ENCODE measurements around the gene BEST1.
A peak's percentile ranks its signal among the peaks of the same experiment; 100 is the strongest.

The BEST1 gene

GRCh38 chr11:61916737-61917333, 33.3 kb upstream of the BEST1 start:
- DNase-seq, result no peak

- DNase-seq, result no peak
Observed at GRCh38 chr11:61917334-61918109, 32.6 kb upstream of the BEST1 start, which contains the start of gene RAB3IL1. Gene RAB3IL1 (minus strand): TSS chr11:61917566. CDS start chr11:61917367, 199 bp downstream.

GRCh38 chr11:61918251-61918937, 31.8 kb upstream of the BEST1 start:
- DNase-seq, result no peak

DNA sequence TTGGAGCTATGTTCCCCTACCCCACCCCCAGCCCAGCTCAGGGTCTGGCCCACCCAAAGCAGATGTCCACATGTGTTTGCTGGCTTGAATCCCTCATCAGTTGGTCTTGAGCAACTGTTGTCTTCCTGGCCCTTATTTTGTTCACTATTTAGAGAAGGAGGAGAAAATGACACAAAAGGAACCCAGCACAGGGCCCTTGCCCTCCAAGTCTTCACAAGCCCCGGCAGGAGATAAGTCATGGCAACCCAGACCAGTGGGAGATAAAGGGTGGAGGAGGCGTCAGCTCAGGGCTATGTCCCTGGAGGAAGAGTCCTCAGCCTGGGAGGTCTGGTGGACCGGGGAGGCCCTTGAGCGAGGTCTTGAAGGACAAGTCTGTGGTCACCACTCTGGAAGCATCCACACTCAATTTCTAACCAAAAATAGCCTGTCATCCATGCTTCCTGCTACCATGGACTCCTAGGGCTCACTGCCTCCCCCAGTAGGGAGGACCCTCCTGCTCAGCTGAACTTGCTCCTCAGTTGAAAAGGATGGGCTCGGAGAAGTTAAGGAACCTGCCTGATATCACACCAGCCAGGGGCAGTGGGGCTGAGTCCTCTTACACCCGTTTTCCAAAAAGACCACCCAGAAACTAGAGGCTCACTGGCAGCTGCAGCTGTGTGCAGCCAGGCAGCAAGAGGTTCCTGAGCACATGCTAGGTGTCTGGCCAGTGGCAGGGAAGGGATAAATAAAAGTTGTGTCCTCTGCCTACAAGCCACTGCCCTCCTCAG, 31.0 kb upstream of the BEST1 start:
- DNase-seq, result no peak

DNA sequence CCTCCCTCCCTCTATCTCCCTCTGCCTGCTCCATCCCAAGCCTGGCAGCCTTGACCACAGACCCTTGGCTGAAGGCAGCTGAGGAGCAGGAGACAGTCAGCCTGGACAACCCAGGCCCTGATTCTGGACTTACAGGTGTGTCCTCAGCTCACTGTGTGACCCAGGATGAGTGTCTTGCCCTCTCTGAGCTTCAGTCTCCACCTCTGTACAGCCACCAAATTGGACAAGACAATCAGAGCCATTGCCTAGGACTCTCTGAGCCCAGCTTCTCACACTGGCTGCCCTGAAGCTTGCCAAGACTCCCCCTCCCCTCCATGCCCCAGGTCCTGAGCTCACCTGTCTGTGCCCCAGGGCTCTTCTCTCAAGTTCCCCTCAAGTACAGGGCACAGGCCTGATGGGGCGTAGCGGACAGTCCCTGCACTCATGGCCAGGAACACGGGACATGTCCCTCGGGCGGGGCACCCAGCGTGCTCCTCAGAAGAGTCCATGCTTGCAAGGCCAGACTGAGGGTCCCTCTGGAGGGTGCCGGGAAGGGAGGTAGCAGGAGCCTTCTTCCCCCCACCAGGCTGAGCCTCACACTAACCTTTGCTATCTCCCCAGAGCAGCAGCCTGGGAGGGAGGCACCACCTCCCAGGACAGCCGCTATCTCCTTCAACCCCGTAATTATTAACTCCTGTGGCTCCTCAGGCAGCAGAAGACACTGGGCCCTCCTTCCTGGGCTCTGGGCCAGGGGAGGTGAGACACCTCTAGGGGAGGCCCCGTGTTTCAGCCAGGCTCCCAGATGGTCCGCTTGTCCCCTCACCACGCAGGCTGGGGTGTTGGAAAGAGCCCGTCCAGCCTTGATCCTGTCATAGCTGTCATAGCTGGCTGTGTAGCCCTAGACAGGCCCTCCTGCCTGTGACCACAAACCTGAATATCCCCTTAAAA, 30.2 kb upstream of the BEST1 start:
- DNase-seq, result no peak

DNA sequence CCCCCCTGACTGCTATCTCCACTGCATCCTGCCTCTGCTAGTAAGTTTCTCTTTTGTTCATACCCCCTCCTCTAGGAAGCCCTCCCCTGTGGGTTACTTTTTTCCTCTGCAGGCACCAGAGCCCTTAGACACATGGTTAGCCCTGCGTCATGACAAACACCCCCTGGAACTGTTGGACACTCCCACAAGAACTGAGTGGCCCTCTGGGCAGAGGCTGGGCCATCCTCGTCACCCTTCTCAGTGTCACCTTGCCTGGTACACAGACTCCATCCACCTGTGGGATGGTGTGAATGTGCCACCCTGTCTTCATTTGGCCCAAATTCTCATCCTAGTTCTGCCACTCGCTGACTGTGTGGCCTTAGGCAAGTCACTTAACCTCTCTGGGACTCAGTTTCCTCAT, 28.7 kb upstream of the BEST1 start:
- no peak for DNase-seq

- no peak for DNase-seq
Observed at GRCh38 chr11:61922539-61922938, 27.6 kb upstream of the BEST1 start.

DNA sequence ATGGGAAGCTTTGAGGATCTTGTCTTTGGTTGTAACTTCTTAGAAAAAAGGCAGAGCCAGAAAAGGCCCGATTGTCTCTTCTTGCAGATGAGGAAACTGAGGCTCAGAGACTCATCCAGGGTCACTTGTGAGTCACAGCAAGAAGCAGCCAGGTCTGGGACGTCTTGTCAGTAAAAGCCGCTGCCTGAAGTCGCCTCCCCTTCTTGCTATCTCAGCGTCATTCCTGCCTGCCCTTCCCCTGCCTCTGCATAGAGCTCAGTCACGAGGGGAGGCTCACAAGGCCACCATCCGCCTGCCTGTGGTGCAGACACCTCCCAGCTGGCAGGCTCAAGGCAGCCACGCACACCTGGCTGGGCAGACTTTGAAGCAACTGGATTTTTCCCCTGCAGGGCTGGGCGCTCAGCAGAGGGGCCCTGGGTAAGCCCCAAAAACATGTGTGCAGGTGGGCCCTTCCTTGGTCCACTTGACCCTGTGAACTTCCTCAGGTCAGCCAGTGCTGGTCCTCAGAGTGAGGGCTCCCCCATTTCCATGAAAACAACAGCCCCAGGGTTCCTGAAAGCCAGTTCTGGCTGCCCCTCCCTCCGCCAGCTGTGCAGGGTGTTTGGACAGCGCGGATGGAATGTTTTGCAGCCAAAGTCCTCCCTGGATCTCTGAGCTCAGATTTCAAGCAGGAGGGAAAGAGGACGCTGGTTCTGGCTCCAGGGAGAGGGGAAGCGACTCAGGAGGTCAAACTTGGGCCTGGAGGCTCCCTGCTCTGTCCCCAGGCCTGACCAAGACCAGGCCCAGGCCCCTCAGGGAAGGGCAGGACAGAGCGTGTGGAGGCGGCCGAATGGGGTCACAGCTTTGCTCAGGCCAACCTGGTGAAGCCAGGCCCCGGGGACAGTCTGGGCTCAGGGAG, 26.7 kb upstream of the BEST1 start:
- no peak for DNase-seq

GRCh38 chr11:61924064-61924455, 26.1 kb upstream of the BEST1 start:
- DNase-seq, result no peak

- no peak for DNase-seq
Observed at GRCh38 chr11:61925736-61926135, 24.4 kb upstream of the BEST1 start.

GRCh38 chr11:61926235-61926634, 23.9 kb upstream of the BEST1 start:
- DNase-seq, result no peak

GRCh38 chr11:61927501-61927900, 22.6 kb upstream of the BEST1 start:
- no peak for DNase-seq

DNA sequence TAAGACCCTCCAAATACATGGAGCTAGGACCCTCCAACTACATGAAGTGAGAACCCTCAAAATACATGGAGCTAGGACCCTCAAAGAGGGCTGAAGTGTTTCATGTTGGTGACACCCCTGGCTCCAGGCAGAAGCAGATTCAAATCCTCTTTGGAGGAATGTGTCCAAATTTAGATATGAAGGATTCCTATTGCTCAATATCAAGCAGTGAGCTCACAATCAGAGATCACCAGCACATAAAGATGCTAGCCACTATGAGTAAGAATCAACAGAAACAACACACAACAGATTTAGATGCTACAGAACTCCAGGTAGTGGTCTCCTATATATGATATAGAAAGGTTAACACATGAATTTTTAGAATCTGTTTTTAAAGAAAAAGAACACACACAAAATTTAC, 21.5 kb upstream of the BEST1 start:
- DNase-seq, result no peak

DNA sequence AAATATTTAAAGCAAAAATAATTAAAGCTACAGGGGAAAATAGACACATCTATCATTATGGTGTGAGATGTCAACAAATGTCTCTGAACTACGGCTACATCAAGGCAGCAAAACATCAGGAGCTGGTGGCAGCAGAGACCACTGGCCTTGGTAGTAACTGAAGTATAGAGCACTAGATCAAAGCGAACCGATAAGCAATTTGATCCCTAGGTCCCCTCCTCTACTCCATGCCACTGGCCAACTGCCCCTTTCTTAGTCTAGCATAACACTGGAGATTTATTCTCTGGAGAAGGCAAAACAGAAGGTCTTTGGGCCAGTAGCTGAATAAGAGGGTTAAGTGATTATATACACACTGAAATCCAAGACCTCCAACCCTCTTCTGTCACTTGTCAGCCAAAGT, 19.2 kb upstream of the BEST1 start:
- no peak for DNase-seq

- no peak for DNase-seq
Observed at GRCh38 chr11:61935861-61936260, 14.3 kb upstream of the BEST1 start.

DNA sequence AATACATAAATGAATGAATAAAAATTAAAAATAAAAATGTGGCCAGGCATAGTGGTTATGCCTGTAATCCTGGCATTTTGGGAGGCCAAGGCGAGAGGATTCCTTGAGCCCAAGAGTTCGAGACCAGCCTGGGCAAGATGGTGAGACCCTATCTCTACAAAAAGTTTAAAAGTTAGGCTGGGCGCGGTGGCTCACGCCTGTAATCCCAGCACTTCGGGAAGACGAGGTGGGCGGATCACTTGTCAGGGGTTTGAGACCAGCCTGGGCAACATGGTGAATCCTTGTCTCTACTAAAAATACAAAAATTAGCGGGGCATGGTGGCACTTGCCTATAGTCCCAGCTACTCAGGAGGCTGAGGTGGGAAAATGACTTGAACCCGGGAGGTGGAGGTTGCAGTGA, 9.7 kb upstream of the BEST1 start:
- DNase-seq, result no peak

DNA sequence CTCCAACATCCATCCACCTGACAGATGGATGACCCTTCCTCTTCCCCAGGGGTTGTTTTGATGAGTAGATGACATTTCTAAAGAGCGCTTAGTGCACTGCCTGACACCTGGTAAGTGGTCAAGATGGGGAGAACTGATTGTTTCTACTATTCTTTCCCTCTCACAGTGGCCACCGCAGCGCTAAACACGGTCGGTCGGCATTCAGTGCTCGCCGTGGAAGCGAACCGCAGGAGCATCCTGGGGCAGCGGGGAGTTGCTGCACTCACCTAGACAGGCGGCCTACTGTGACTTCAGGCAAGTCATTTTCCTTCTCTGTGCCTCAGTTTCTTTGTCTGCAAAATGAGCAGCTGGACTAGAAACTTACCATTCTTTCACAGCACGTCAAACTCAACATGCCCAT, 5.0 kb upstream of the BEST1 start:
- no peak for DNase-seq

GRCh38 chr11:61946894-61947293, 3.3 kb upstream of the BEST1 start:
- no peak for DNase-seq

DNA sequence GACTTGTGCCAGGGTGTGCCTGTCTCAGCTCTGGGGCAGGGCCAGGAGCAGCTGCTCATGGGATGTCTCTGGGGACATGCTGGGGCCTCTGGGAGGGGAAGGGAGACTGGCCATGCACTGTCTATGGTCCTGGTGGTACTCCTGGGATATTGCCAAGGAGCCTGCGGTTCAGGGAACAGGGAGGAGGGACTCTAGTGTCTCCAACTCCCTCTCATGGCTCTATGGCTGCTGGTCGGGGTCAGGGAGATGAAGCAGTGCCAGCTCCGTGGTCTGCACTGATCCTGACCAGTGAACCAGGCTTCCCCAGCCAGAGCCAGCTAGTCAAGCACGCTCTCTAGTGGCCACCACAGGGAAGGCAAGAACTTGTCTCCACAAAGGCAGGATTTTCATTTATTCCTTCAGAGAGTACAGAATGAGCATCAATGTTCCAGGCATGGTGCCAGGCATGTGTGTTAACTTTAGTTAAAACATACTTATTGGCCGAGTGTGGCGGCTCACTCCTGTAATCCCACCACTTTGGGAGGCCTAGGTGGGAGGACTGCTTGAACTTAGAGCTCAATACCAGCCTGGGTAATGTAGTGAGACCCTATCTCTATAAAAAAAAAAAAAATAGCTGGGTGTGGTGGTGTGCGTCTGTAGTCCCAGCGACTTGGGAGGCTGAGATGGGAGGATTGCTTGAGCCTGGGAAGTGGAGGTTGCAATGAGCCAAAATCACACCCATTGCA, 2.5 kb upstream of the BEST1 start:
- DNase-seq, result peak; percentile 67

- no peak for DNase-seq
Observed at GRCh38 chr11:61948505-61948904, 1.6 kb upstream of the BEST1 start.

Measured in activated CD8-positive, alpha-beta memory T cell treated with anti-CD3 and anti-CD28 coated beads, Interleukin-2, amount 50 U/mL, for 4 hours (primary cell).